A673 (cell line): ENCODE data around the gene MAP2K6. TPM values are rescaled to one million over a fixed set of nuclear protein-coding genes. Genes with fewer than 3 reads are reported as not detected.

Experiments used
- BruUV-seq: library from RNA; stranded (reverse); fragments of 400-500 nt; replicated peaks from 2 replicates; lab custom pipeline; 2021; lab: Mats Ljungman, UMichigan
- CTCF ChIA-PET: fragments of 300-600 bp; sonication (Branson Sonifier 250); formaldehyde crosslinking; loops from one replicate; lab custom pipeline; 2022; ENCODE audit warnings: antibody characterized with exemption; lab: Charles Lee
- POLR2A ChIA-PET: fragments of 300-600 bp; sonication (Branson Sonifier 250); formaldehyde crosslinking; loops from one replicate; lab custom pipeline; 2022; ENCODE audit warnings: antibody characterized with exemption; ENCODE audit not compliant: low non-redundant PET; lab: Charles Lee
- DNase-seq: peaks from one replicate; pipeline ENCODE4 v3.0.0-alpha.2; 2015; ENCODE audit warnings: low spot score
- H3K27ac ChIP-seq: fragments of 200-600 bp; sonication (generic); 2 replicates; pipeline ENCODE4 v1.5.1; 2016; ENCODE audit warnings: mixed run types, low read depth, mild to moderate bottlenecking, mixed read lengths, antibody characterized with exemption, low read length; ENCODE audit not compliant: poor library complexity, severe bottlenecking
- H3K27me3 ChIP-seq: fragments of 200-600 bp; sonication (generic); replicated peaks from 2 replicates; pipeline ENCODE4 v1.6.1; 2017; ENCODE audit warnings: mixed run types, low read depth, mild to moderate bottlenecking, mixed read lengths, antibody characterized with exemption, low read length; ENCODE audit not compliant: insufficient read depth, poor library complexity
- H3K36me3 ChIP-seq: fragments of 200-600 bp; sonication (generic); 2 replicates; pipeline ENCODE4 v1.6.1; 2016; ENCODE audit warnings: mixed run types, mild to moderate bottlenecking, mixed read lengths, antibody characterized with exemption, low read length; ENCODE audit not compliant: insufficient read depth, poor library complexity, severe bottlenecking
- H3K4me1 ChIP-seq: fragments of 200-600 bp; sonication (generic); 2 replicates; pipeline ENCODE4 v1.6.1; 2017; ENCODE audit warnings: mixed run types, mild to moderate bottlenecking, mixed read lengths, antibody characterized with exemption, low read length; ENCODE audit not compliant: insufficient read depth, poor library complexity, severe bottlenecking
- H3K4me3 ChIP-seq: fragments of 200-600 bp; sonication (generic); 2 replicates; pipeline ENCODE4 v1.5.1; 2016; ENCODE audit warnings: low read depth, mixed run types, mild to moderate bottlenecking, mixed read lengths, low read length; ENCODE audit not compliant: poor library complexity, severe bottlenecking
- H3K9me3 ChIP-seq: fragments of 200-600 bp; sonication (generic); 2 replicates; pipeline ENCODE4 v1.6.1; 2016; ENCODE audit warnings: mixed run types, low read depth, mild to moderate bottlenecking, mixed read lengths, antibody characterized with exemption, low read length; ENCODE audit not compliant: poor library complexity, severe bottlenecking
- CTCF ChIP-seq: fragments of 300-800, 200-600 bp; sonication (generic); conservative IDR thresholded peaks from 2 replicates; pipeline ENCODE4 v1.5.1; 2017; ENCODE audit warnings: low read depth, mild to moderate bottlenecking, antibody characterized with exemption, low read length, moderate library complexity, mixed read lengths
- EZH2 ChIP-seq: fragments of 200-600 bp; sonication (generic); IDR thresholded peaks from 2 replicates; pipeline ENCODE4 v1.6.1; 2017; ENCODE audit warnings: borderline replicate concordance, low read depth, mild to moderate bottlenecking, mixed read lengths, antibody characterized with exemption, low read length; ENCODE audit not compliant: poor library complexity, severe bottlenecking
- intact Hi-C: fragments of 100-400 bp; cut with micrococcal nuclease; formaldehyde crosslinking; loops from one replicate; pipeline ENCODE4 v1.10.0; 2022; ENCODE audit not compliant: unreplicated experiment
- total RNA-seq: library from RNA; stranded (reverse); gene quantifications from 2 replicates; pipeline ENCODE4 v1.2.3, GENCODE V29; 2021

The MAP2K6 gene
- total RNA-seq, 1 experiment from 2014 or later: 14.1 TPM

- TF ChIP-seq CTCF (no peak), EZH2 (no peak)
These were observed 48.4 kb downstream of the MAP2K6 start for GRCh38 chr17:69462882-69463281.

GRCh38 chr17:69466451-69466850, 52.0 kb downstream of the MAP2K6 start:
- ChIA-PET CTCF (no interaction called here), POLR2A (no interaction called here)
- Histone ChIP-seq H3K36me3 (no peaks in the 10 kb centered on the region), H3K4me3 (no peak overlapping the region), H3K4me1 (peaks cover 13% of the 10 kb centered on the region), H3K27ac (no peak overlapping the region), H3K27me3 (no peaks in the 10 kb centered on the region), H3K9me3 (no peaks in the 10 kb centered on the region)
- intact Hi-C loops: no loop called here
- no peak for DNase-seq
- TF ChIP-seq CTCF: no peak
- TF ChIP-seq EZH2: no peak
- no TSS peak for BruUV-seq

More at GRCh38 chr17:69462882-69463281, 48.4 kb downstream of the MAP2K6 start:
- no TSS peak for BruUV-seq
- Histone ChIP-seq H3K36me3 (no peaks in the 10 kb centered on the region), H3K27ac (no peak overlapping the region), H3K4me1 (peaks cover 19% of the 10 kb centered on the region), H3K27me3 (no peaks in the 10 kb centered on the region), H3K4me3 (no peak overlapping the region), H3K9me3 (no peaks in the 10 kb centered on the region)
- ChIA-PET POLR2A (no interaction called here), CTCF (no interaction called here)
- intact Hi-C loops: no loop called here
- DNase-seq: no peak

- peak; percentile 72 for DNase-seq
- Histone ChIP-seq H3K36me3 (no peaks in the 10 kb centered on the region), H3K27ac (no peak overlapping the region), H3K9me3 (no peaks in the 10 kb centered on the region), H3K4me1 (peaks cover 10% of the 10 kb centered on the region), H3K27me3 (no peaks in the 10 kb centered on the region), H3K4me3 (no peak overlapping the region)
- TF ChIP-seq CTCF (no peak), EZH2 (no peak)
- intact Hi-C loops: no loop called here
- no TSS peak for BruUV-seq
- POLR2A ChIA-PET: no interaction called here
- CTCF ChIA-PET: no interaction called here
These were observed 52.6 kb downstream of the MAP2K6 start for GRCh38 chr17:69466905-69467667.
